HCT116 (cell line): ENCODE data around the gene PDE6A. TPM values are rescaled to one million over a fixed set of nuclear protein-coding genes. Genes with fewer than 3 reads are reported as not detected.

Experiments
- ATAC-seq: fragments of 200-7000 bp; cut with Tn5 transposase; 2 replicates; pipeline ENCODE4 v1.9.1; 2020; ENCODE audit warnings: mild to moderate bottlenecking, moderate library complexity
- BruUV-seq: library from RNA; stranded (reverse); fragments of 400-500 nt; replicated peaks from 2 replicates; lab custom pipeline; 2021; lab: Mats Ljungman, UMichigan
- CTCF ChIA-PET: fragments of 300-600 bp; sonication (Branson Sonifier 250); formaldehyde crosslinking; loops from one replicate; lab custom pipeline; 2021; ENCODE audit warnings: antibody characterized with exemption; lab: Charles Lee
- POLR2A ChIA-PET: fragments of 300-600, 350-600 bp; sonication (Branson Sonifier 250); formaldehyde crosslinking; loops from one replicate; lab custom pipeline; 2021; ENCODE audit warnings: antibody characterized with exemption; lab: Charles Lee
- RAD21 ChIA-PET, 2 experiments: fragments of 300-600 bp; sonication (Branson Sonifier 250); formaldehyde crosslinking; loops; one replicate each; lab custom pipeline; 2023; ENCODE audit warnings: low total read pairs in 2 of 2; ENCODE audit not compliant: uncharacterized antibody in 2 of 2, unreplicated experiment in 2 of 2, low non-redundant PET in 1 of 2; lab: Charles Lee
- DNase-seq: peaks from one replicate; pipeline ENCODE4 v3.0.0-alpha.2; 2010; ENCODE audit warnings: low read depth, low spot score
- H2AFZ ChIP-seq: fragments of 200-600 bp; shearing (Covaris generic), sonication (generic); 2 replicates; pipeline ENCODE4 v1.6.1; 2017; ENCODE audit warnings: low read depth, mixed run types, mixed read lengths, antibody characterized with exemption, low read length; ENCODE audit not compliant: poor library complexity, severe bottlenecking
- H3K27ac ChIP-seq: 2 replicates; pipeline ENCODE4 v1.5.1; 2012; ENCODE audit warnings: low read depth, low read length
- H3K27me3 ChIP-seq: fragments of 200-600 bp; sonication (generic); 2 replicates; pipeline ENCODE4 v1.6.1; 2016; ENCODE audit warnings: mixed run types, low read length, mixed read lengths; ENCODE audit not compliant: insufficient read depth
- H3K36me3 ChIP-seq, 2 experiments: fragments of 200-500 bp in 1 of 2; fragments of 200-600 bp in 1 of 2; sonication (Bioruptor generic) in 1 of 2; sonication (generic) in 1 of 2; 2 replicates each; pipeline versions ENCODE4 v1.5.1 to v1.6.1; 2014 to 2016; ENCODE audit warnings: low read length in 2 of 2, inconsistent platforms in 1 of 2, mixed read lengths in 1 of 2, mixed run types in 1 of 2; ENCODE audit not compliant: insufficient read depth in 2 of 2, control insufficient read depth in 1 of 2
- H3K4me1 ChIP-seq, 2 experiments: fragments of 200-600 bp in 1 of 2; sonication (generic) in 1 of 2; 2 replicates each; pipeline versions ENCODE4 v1.5.1 to v1.6.1; 2012 to 2017; ENCODE audit warnings: low read length in 2 of 2, inconsistent platforms in 1 of 2, mild to moderate bottlenecking in 1 of 2, mixed read lengths in 1 of 2, mixed run types in 1 of 2, moderate library complexity in 1 of 2; ENCODE audit not compliant: insufficient read depth in 2 of 2, control insufficient read depth in 1 of 2
- H3K4me2 ChIP-seq: fragments of 200-600 bp; sonication (generic); 2 replicates; pipeline ENCODE4 v1.6.1; 2017; ENCODE audit warnings: mixed run types, low read length, mixed read lengths
- H3K4me3 ChIP-seq, 2 experiments: fragments of 200-600 bp in 1 of 2; sonication (generic) in 1 of 2; replicated peaks in 1 of 2; 2 replicates each; pipeline ENCODE4 v1.5.1; 2011 to 2016; ENCODE audit warnings: low read length in 2 of 2, control low read depth in 1 of 2, low read depth in 1 of 2, mild to moderate bottlenecking in 1 of 2, mixed read lengths in 1 of 2, mixed run types in 1 of 2
- H3K79me2 ChIP-seq: fragments of 200-600 bp; sonication (generic); 2 replicates; pipeline ENCODE4 v1.6.1; 2017; ENCODE audit warnings: mild to moderate bottlenecking, mixed run types, low read length, moderate library complexity, mixed read lengths; ENCODE audit not compliant: insufficient read depth
- H3K9ac ChIP-seq: fragments of 200-600 bp; sonication (generic); 2 replicates; pipeline ENCODE4 v1.6.1; 2016; ENCODE audit warnings: low read length, mixed read lengths
- H3K9me2 ChIP-seq: fragments of 200-600 bp; sonication (generic), shearing (Covaris generic); 2 replicates; pipeline ENCODE4 v1.6.1; 2017; ENCODE audit warnings: mixed run types, mild to moderate bottlenecking, moderate library complexity; ENCODE audit not compliant: insufficient read depth
- H3K9me3 ChIP-seq, 2 experiments: fragments of 200-500 bp in 1 of 2; fragments of 200-600 bp in 1 of 2; sonication (Bioruptor generic) in 1 of 2; sonication (generic) in 1 of 2; 2 replicates each; pipeline ENCODE4 v1.6.1; 2014 to 2017; ENCODE audit warnings: low read length in 2 of 2, mixed read lengths in 2 of 2, inconsistent platforms in 1 of 2, low read depth in 1 of 2, mild to moderate bottlenecking in 1 of 2, mixed run types in 1 of 2, moderate library complexity in 1 of 2; ENCODE audit not compliant: control insufficient read depth in 1 of 2, insufficient read depth in 1 of 2
- H4K20me1 ChIP-seq: fragments of 200-600 bp; sonication (generic), shearing (Covaris generic); 2 replicates; pipeline ENCODE4 v1.6.1; 2017; ENCODE audit warnings: mixed run types, mild to moderate bottlenecking, moderate library complexity; ENCODE audit not compliant: insufficient read depth
- CBX3 ChIP-seq: IDR thresholded peaks from 2 replicates; pipeline ENCODE4 v1.6.1; 2012; ENCODE audit warnings: low read depth
- CEBPB ChIP-seq: IDR thresholded peaks from 2 replicates; pipeline ENCODE4 v1.6.1; 2012; ENCODE audit warnings: low read depth
- EGR1 ChIP-seq: IDR thresholded peaks from 2 replicates; pipeline ENCODE4 v1.6.1; 2012; ENCODE audit warnings: low read depth
- ELF1 ChIP-seq: IDR thresholded peaks from 2 replicates; pipeline ENCODE4 v1.6.1; 2012; ENCODE audit warnings: low read depth, borderline replicate concordance
- EZH2 ChIP-seq: fragments of 200-600 bp; sonication (generic); IDR thresholded peaks from 2 replicates; pipeline ENCODE4 v1.6.1; 2017; ENCODE audit warnings: antibody characterized with exemption, mixed run types
- EZH2phosphoT487 ChIP-seq: fragments of 200-600 bp; IDR thresholded peaks from 2 replicates; pipeline ENCODE4 v1.6.1; 2018; ENCODE audit warnings: antibody characterized with exemption, borderline replicate concordance
- JUND ChIP-seq: IDR thresholded peaks from 2 replicates; pipeline ENCODE4 v1.6.1; 2012
- POLR2A ChIP-seq: IDR thresholded peaks from 2 replicates; pipeline ENCODE4 v1.7.0; 2011; ENCODE audit warnings: borderline replicate concordance; ENCODE audit not compliant: insufficient read depth, insufficient read length; ENCODE audit errors: extremely low read depth
- POLR2AphosphoS5 ChIP-seq: IDR thresholded peaks from 2 replicates; pipeline ENCODE4 v1.6.1; 2011; ENCODE audit warnings: mild to moderate bottlenecking, low read depth, low read length, moderate library complexity
- SIN3A ChIP-seq: IDR thresholded peaks from 2 replicates; pipeline ENCODE4 v1.6.1; 2012; ENCODE audit warnings: low read depth
- SRF ChIP-seq: IDR thresholded peaks from 2 replicates; pipeline ENCODE4 v1.6.1; 2012; ENCODE audit warnings: low read depth
- TCF7L2 ChIP-seq: IDR thresholded peaks from 2 replicates; pipeline ENCODE4 v1.7.0; 2011; ENCODE audit warnings: borderline replicate concordance, inconsistent platforms; ENCODE audit not compliant: insufficient read depth, insufficient read length; ENCODE audit errors: extremely low read depth
- YY1 ChIP-seq: IDR thresholded peaks from 2 replicates; pipeline ENCODE4 v1.6.1; 2011; ENCODE audit warnings: low read length, low read depth, moderate library complexity, mild to moderate bottlenecking; ENCODE audit not compliant: insufficient replicate concordance; ENCODE audit errors: extremely low read depth
- ZFX ChIP-seq: fragments of 450-650 bp; IDR thresholded peaks from 2 replicates; pipeline ENCODE4 v1.6.1; 2017
- ZNF274 ChIP-seq: fragments of 200-500 bp; sonication (Bioruptor generic); IDR thresholded peaks from 2 replicates; pipeline ENCODE4 v1.6.1; 2014; ENCODE audit warnings: mild to moderate bottlenecking, low read depth, low read length, inconsistent platforms
- intact Hi-C: fragments of 100-400 bp; cut with micrococcal nuclease; formaldehyde crosslinking; loops from 2 replicates; pipeline ENCODE4 v1.10.0; 2022
- total RNA-seq: library from RNA; stranded (reverse); gene quantifications from one replicate; pipeline ENCODE4 v1.2.1, GENCODE V29; 2021; ENCODE audit not compliant: unreplicated experiment
- TF ChIP-seq, protein P1 (sequence below), 3 experiments: fragments of 200-600 bp in 1 of 3; sonication (generic) in 1 of 3; IDR thresholded peaks in 2 of 3; conservative IDR thresholded peaks in 1 of 3; 2 replicates each; pipeline ENCODE4 v1.5.1; 2012 to 2017; ENCODE audit warnings: low read depth in 2 of 3, low read length in 2 of 3, antibody characterized with exemption in 1 of 3, borderline replicate concordance in 1 of 3, control low read depth in 1 of 3, mild to moderate bottlenecking in 1 of 3, mixed read lengths in 1 of 3, mixed run types in 1 of 3, moderate library complexity in 1 of 3; ENCODE audit not compliant: insufficient read depth in 1 of 3
- TF ChIP-seq, protein P2 (sequence below): IDR thresholded peaks from 2 replicates; pipeline ENCODE4 v1.6.1; 2012

The PDE6A gene
- total RNA-seq, 1 experiment from 2014 or later = not detected

DNA sequence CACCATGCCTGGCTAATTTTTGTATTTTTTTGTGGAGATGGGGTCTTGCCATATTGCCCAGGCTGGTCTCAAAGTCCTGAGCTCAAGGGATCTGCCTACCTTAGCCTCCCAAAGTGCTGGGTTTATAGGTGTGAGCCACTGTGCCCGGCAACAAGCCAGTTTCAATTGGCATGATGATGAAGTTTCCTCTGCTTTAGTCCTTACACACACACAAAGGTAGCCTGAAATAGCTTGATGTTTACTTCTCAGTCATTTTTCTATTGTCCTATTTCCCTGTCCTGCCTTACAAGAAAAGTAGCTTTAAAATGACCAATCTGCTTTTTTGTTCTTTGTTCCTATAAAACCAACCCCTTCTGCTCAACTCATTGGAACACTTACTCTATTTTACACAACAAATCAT lies 33.6 kb downstream of the PDE6A start:
- no peak for DNase-seq
- Histone ChIP-seq H3K9ac (no peak overlapping the region), H4K20me1 (no peaks in the 10 kb centered on the region), H3K4me2 (no peak overlapping the region), H3K4me3 (no peak overlapping the region), H3K27ac (no peak overlapping the region), H3K4me1 (no peaks in the 10 kb centered on the region), H3K9me3 (no peaks in the 10 kb centered on the region), H2AFZ (no peak overlapping the region), H3K79me2 (no peaks in the 10 kb centered on the region), H3K27me3 (peaks cover 10% of the 10 kb centered on the region; the same call in 1 of the 2 replicates), H3K36me3 (no peaks in the 10 kb centered on the region), H3K9me2 (no peaks in the 10 kb centered on the region)
- CTCF ChIA-PET = no interaction called here
- TF ChIP-seq CEBPB (no peak), ZFX (no peak), POLR2A (no peak), SRF (no peak), EZH2phosphoT487 (no peak), ZNF274 (no peak), POLR2AphosphoS5 (no peak)
- TF ChIP-seq, protein P1, sequence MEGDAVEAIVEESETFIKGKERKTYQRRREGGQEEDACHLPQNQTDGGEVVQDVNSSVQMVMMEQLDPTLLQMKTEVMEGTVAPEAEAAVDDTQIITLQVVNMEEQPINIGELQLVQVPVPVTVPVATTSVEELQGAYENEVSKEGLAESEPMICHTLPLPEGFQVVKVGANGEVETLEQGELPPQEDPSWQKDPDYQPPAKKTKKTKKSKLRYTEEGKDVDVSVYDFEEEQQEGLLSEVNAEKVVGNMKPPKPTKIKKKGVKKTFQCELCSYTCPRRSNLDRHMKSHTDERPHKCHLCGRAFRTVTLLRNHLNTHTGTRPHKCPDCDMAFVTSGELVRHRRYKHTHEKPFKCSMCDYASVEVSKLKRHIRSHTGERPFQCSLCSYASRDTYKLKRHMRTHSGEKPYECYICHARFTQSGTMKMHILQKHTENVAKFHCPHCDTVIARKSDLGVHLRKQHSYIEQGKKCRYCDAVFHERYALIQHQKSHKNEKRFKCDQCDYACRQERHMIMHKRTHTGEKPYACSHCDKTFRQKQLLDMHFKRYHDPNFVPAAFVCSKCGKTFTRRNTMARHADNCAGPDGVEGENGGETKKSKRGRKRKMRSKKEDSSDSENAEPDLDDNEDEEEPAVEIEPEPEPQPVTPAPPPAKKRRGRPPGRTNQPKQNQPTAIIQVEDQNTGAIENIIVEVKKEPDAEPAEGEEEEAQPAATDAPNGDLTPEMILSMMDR (IDR thresholded peaks at IDR 0.05 in 2 of 3, conservative IDR thresholded peaks at IDR 0.05 in 1 of 3; ENCODE audit: borderline replicate concordance in 1 of 3, insufficient read depth in 1 of 3, low read depth in 2 of 3, low read length in 2 of 3) = no peak
- intact Hi-C loops = no loop called here
- BruUV-seq = no TSS peak
- POLR2A ChIA-PET = no interaction called here
- no peak for ATAC-seq
- RAD21 ChIA-PET = no interaction called here

DNA sequence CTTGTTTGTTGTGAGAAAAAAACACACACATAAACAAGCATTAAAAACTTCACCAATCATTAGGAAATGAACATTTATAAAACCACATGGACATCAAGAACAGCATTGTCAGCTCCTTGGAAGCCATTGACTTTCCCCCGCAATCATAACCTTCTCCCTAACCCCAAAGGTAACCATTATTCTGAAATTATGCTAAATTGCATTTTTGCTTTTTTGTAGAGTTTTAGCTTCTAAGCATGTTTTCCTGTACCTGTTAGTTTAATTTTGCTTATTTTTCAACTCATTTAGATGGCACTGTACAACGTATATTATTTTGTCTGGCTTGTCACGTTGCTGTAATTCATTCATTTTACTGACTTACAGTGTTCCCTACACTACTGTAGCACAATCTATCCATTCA lies 36.8 kb downstream of the PDE6A start:
- Histone ChIP-seq H3K9me2 (no peaks in the 10 kb centered on the region), H4K20me1 (no peaks in the 10 kb centered on the region), H3K36me3 (no peaks in the 10 kb centered on the region), H3K9me3 (no peaks in the 10 kb centered on the region), H3K4me2 (no peak overlapping the region), H3K4me1 (peaks cover 0 to 5% of the 10 kb centered on the region in 2 experiments; a peak in 1 of 4 replicates), H3K79me2 (no peaks in the 10 kb centered on the region), H3K27me3 (peaks cover 14% of the 10 kb centered on the region; the same call in 1 of the 2 replicates), H3K4me3 (no peak overlapping the region), H3K9ac (no peak overlapping the region), H3K27ac (no peak overlapping the region), H2AFZ (no peak overlapping the region)
- BruUV-seq = no TSS peak
- ATAC-seq (no peak), DNase-seq (no peak)
- no peak for TF ChIP-seq SIN3A
- TF ChIP-seq TCF7L2 = no peak
- no peak for TF ChIP-seq ZFX
- TF ChIP-seq POLR2AphosphoS5 = no peak
- TF ChIP-seq, protein P2, sequence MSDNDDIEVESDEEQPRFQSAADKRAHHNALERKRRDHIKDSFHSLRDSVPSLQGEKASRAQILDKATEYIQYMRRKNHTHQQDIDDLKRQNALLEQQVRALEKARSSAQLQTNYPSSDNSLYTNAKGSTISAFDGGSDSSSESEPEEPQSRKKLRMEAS = no peak
- TF ChIP-seq YY1 = no peak
- TF ChIP-seq EGR1 = no peak
- no peak for TF ChIP-seq CBX3
- no peak for TF ChIP-seq EZH2phosphoT487
- TF ChIP-seq SRF = no peak
- TF ChIP-seq JUND = no peak
- TF ChIP-seq ELF1 = no peak
- no peak for TF ChIP-seq EZH2
- POLR2A ChIA-PET = no interaction called here
- intact Hi-C loops = no loop called here
- CTCF ChIA-PET = interaction anchor here (0.9 kb wide), 1 partner anchor 54 kb away, joined by 3 read pairs; no protein-coding TSS in a partner anchor
- RAD21 ChIA-PET = no interaction called here
